SU-DHL-6 (cell line): ENCODE measurements around the gene GPR78.

Experiments used
- H2AFZ ChIP-seq: fragments of 200-600 bp; sonication (generic); 2 replicates; pipeline ENCODE4 v1.6.1; 2014; ENCODE audit warnings: low read depth, mild to moderate bottlenecking, moderate library complexity, mixed read lengths, antibody characterized with exemption, low read length; ENCODE audit not compliant: severe bottlenecking
- H3F3A ChIP-seq: fragments of 200-600 bp; shearing (Covaris generic); 2 replicates; pipeline ENCODE4 v1.6.0; 2016; ENCODE audit warnings: antibody characterized with exemption, mild to moderate bottlenecking; ENCODE audit not compliant: insufficient read depth
- H3K27ac ChIP-seq: fragments of 200-600 bp; sonication (generic); 2 replicates; pipeline ENCODE4 v1.5.1; 2016; ENCODE audit warnings: low read depth, mild to moderate bottlenecking, low read length, moderate library complexity, mixed read lengths
- H3K27me3 ChIP-seq: fragments of 200-600 bp; sonication (generic), shearing (Covaris generic); 2 replicates; pipeline ENCODE4 v1.6.0; 2014; ENCODE audit warnings: mild to moderate bottlenecking, low read length
- H3K36me3 ChIP-seq: fragments of 200-600 bp; sonication (generic); 2 replicates; pipeline ENCODE4 v1.6.1; 2014; ENCODE audit warnings: mild to moderate bottlenecking, low read length, mixed read lengths
- H3K4me2 ChIP-seq: fragments of 300-600, 200-600 bp; shearing (Covaris generic), sonication (generic); 2 replicates; pipeline ENCODE4 v1.6.0; 2014; ENCODE audit warnings: low read length, low read depth, mild to moderate bottlenecking; ENCODE audit not compliant: poor library complexity, severe bottlenecking
- H3K4me3 ChIP-seq: fragments of 200-600 bp; sonication (generic); 2 replicates; pipeline ENCODE4 v1.5.1; 2014; ENCODE audit warnings: antibody characterized with exemption, low read length, mild to moderate bottlenecking, mixed read lengths; ENCODE audit not compliant: insufficient read depth, poor library complexity, severe bottlenecking
- H3K79me2 ChIP-seq: fragments of 200-600 bp; sonication (generic); 2 replicates; pipeline ENCODE4 v1.6.1; 2014; ENCODE audit warnings: mild to moderate bottlenecking, low read length, moderate library complexity; ENCODE audit not compliant: insufficient read depth
- H3K9ac ChIP-seq: fragments of 200-600 bp; sonication (generic); 2 replicates; pipeline ENCODE4 v1.7.0; 2014; ENCODE audit warnings: mild to moderate bottlenecking, low read length
- H3K9me2 ChIP-seq: fragments of 200-600 bp; sonication (generic); replicated peaks from 2 replicates; pipeline ENCODE4 v1.6.1; 2014; ENCODE audit warnings: low read length; ENCODE audit not compliant: insufficient read depth
- H3K9me3 ChIP-seq: fragments of 200-600 bp; sonication (generic); 2 replicates; pipeline ENCODE4 v1.6.1; 2014; ENCODE audit warnings: low read length, mixed read lengths; ENCODE audit not compliant: insufficient read depth
- H4K20me1 ChIP-seq: fragments of 200-600 bp; sonication (generic); 2 replicates; pipeline ENCODE4 v1.6.1; 2014; ENCODE audit warnings: low read depth, mild to moderate bottlenecking, antibody characterized with exemption, low read length, moderate library complexity, mixed read lengths
- CTCF ChIP-seq: fragments of 200-600 bp; sonication (generic); IDR thresholded peaks from one replicate; pipeline ENCODE4 v1.5.1; 2017; ENCODE audit warnings: antibody characterized with exemption, mild to moderate bottlenecking, low read length, moderate library complexity; ENCODE audit not compliant: insufficient read depth, poor library complexity, severe bottlenecking
- EZH2phosphoT487 ChIP-seq: fragments of 200-600 bp; sonication (generic), shearing (Covaris generic); conservative IDR thresholded peaks from 2 replicates; pipeline ENCODE4 v1.6.1; 2018; ENCODE audit warnings: mild to moderate bottlenecking, antibody characterized with exemption, low read length, moderate library complexity, mixed read lengths

The GPR78 gene

GRCh38 chr4:8580321-8581093, at the start of gene GPR78:
Gene GPR78, plus strand, starts transcription at chr4:8580392. Its CDS starts 591 bp downstream, at chr4:8580983.
- Histone ChIP-seq H2AFZ (no peak within 1 kb of the TSS), H3K27ac (no peak within 1 kb of the TSS), H3K79me2 (no peaks in the 10 kb centered on the region), H3F3A (no peaks in the 10 kb centered on the region), H3K27me3 (no peaks in the 10 kb centered on the region), H3K36me3 (no peaks in the 10 kb centered on the region), H3K9me3 (no peaks in the 10 kb centered on the region), H3K4me2 (no peak within 1 kb of the TSS), H3K9ac (no peak within 1 kb of the TSS), H4K20me1 (no peaks in the 10 kb centered on the region), H3K9me2 (no peaks in the 10 kb centered on the region), H3K4me3 (no peak within 1 kb of the TSS)
- no peak for TF ChIP-seq CTCF
- no peak for TF ChIP-seq EZH2phosphoT487

- Histone ChIP-seq H3K9me2 (no peaks in the 10 kb centered on the region), H2AFZ (no peak overlapping the region), H3K4me2 (no peak overlapping the region), H3K79me2 (no peaks in the 10 kb centered on the region), H3K4me3 (no peak overlapping the region), H4K20me1 (no peaks in the 10 kb centered on the region), H3F3A (no peaks in the 10 kb centered on the region), H3K27ac (no peak overlapping the region), H3K9ac (no peak overlapping the region), H3K36me3 (no peaks in the 10 kb centered on the region), H3K27me3 (no peaks in the 10 kb centered on the region), H3K9me3 (no peaks in the 10 kb centered on the region)
- TF ChIP-seq EZH2phosphoT487 = no peak
- no peak for TF ChIP-seq CTCF
These were observed 47.9 kb upstream of the GPR78 start for GRCh38 chr4:8532245-8532781.

- Histone ChIP-seq H3K9ac (no peak overlapping the region), H3K9me3 (no peaks in the 10 kb centered on the region), H2AFZ (no peak overlapping the region), H3K79me2 (no peaks in the 10 kb centered on the region), H3F3A (no peaks in the 10 kb centered on the region), H3K36me3 (no peaks in the 10 kb centered on the region), H4K20me1 (no peaks in the 10 kb centered on the region), H3K9me2 (no peaks in the 10 kb centered on the region), H3K4me3 (no peak overlapping the region), H3K27me3 (no peaks in the 10 kb centered on the region), H3K4me2 (no peak overlapping the region), H3K27ac (no peak overlapping the region)
- TF ChIP-seq CTCF = no peak
- TF ChIP-seq EZH2phosphoT487 = no peak
These were observed 46.8 kb upstream of the GPR78 start for GRCh38 chr4:8533274-8533865.
